ENCODE data around the gene RANGAP1.
A peak's percentile ranks its signal among the peaks of the same experiment; 100 is the strongest.

Gene RANGAP1

DNA sequence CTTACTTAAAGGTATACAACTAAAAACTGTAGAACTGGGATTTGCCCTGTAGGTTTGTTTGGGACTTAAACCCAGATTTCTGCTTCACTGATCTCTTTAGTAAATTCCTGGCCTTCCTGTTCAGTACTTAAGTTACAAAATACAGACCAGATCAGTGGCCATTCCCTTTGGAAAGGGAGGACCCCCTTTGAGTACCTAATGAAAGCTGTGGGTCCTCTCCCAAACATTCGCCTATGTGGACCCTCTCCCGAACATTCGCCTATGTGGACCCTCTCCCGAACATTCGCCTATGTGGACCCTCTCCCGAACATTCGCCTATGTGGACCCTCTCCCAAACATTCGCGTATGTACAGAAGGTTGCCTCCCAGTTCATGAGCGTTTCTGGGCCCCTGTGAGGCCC is 70.6 kb downstream of the RANGAP1 start:
- Mint-ChIP-seq H3K36me3 (peaks cover 13% of the 10 kb centered on the region), H3K27me3 (no peaks in the 10 kb centered on the region), H3K9me3 (ENCODE audit: low read depth) (no peaks in the 10 kb centered on the region), H3K4me1 (ENCODE audit: low read depth) (peaks cover 19% of the 10 kb centered on the region), H3K27ac (no peak overlapping the region), H3K4me3 (no peak overlapping the region)

DNA sequence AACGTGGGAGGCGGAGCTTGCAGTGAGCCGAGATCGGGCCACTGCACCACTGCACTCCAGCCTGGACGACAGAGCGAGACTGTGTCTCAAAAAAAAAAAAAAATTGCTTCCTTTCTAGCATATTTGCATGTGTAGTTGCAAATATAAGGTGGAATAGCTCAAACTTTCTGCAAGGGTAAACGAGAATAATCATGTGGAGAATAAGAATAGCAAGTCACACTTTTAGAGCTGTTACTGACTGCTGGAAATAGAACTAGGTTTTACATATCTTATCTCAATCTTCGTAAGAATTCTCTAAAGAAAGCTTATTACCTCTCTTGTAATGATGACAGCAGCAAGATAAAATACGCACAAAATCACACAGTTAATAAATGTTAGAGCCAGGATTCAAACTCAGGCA is 79.3 kb downstream of the RANGAP1 start:
- Mint-ChIP-seq H3K27ac (no peak overlapping the region), H3K36me3 (peaks cover 5% of the 10 kb centered on the region), H3K4me3 (peak overlapping the region; percentile 76), H3K27me3 (peaks cover 3% of the 10 kb centered on the region), H3K4me1 (ENCODE audit: low read depth) (peaks cover 29% of the 10 kb centered on the region), H3K9me3 (ENCODE audit: low read depth) (no peaks in the 10 kb centered on the region)

GRCh38 chr22:41204992-41205900 is 80.7 kb downstream of the RANGAP1 start, which contains the start of gene L3MBTL2:
TSS of gene L3MBTL2 (plus strand) at chr22:41205312. CDS start at chr22:41205363, 51 bp downstream.
- Mint-ChIP-seq H3K9me3 (ENCODE audit: low read depth) (no peaks in the 10 kb centered on the region), H3K4me1 (ENCODE audit: low read depth) (peaks cover 29% of the 10 kb centered on the region), H3K27me3 (peaks cover 3% of the 10 kb centered on the region), H3K27ac (peak within 1 kb of the TSS; percentile 98), H3K4me3 (peak within 1 kb of the TSS; percentile 98), H3K36me3 (peaks cover 3% of the 10 kb centered on the region)

GRCh38 chr22:41204066-41204465 is 81.9 kb downstream of the RANGAP1 start:
- peak overlapping the region; percentile 32 for H3K4me3 Mint-ChIP-seq

GRCh38 chr22:41203118-41203517 is 82.9 kb downstream of the RANGAP1 start:
- Mint-ChIP-seq H3K4me3 (no peak overlapping the region), H3K27me3 (peaks cover 3% of the 10 kb centered on the region), H3K9me3 (ENCODE audit: low read depth) (no peaks in the 10 kb centered on the region), H3K4me1 (ENCODE audit: low read depth) (peaks cover 29% of the 10 kb centered on the region), H3K36me3 (no peaks in the 10 kb centered on the region), H3K27ac (no peak overlapping the region)

More at GRCh38 chr22:41204066-41204465, 81.9 kb downstream of the RANGAP1 start:
- Mint-ChIP-seq H3K27ac (no peak overlapping the region), H3K9me3 (ENCODE audit: low read depth) (no peaks in the 10 kb centered on the region), H3K4me1 (ENCODE audit: low read depth) (peaks cover 29% of the 10 kb centered on the region), H3K36me3 (no peaks in the 10 kb centered on the region), H3K27me3 (peaks cover 3% of the 10 kb centered on the region)

GRCh38 chr22:41201141-41201540 is 84.8 kb downstream of the RANGAP1 start:
- H3K36me3 Mint-ChIP-seq: no peaks in the 10 kb centered on the region
- no peaks in the 10 kb centered on the region for H3K9me3 Mint-ChIP-seq (ENCODE audit: low read depth)
- peaks cover 20% of the 10 kb centered on the region for H3K4me1 Mint-ChIP-seq (ENCODE audit: low read depth)
- no peak overlapping the region for H3K4me3 Mint-ChIP-seq
- peaks cover 3% of the 10 kb centered on the region for H3K27me3 Mint-ChIP-seq
- H3K27ac Mint-ChIP-seq: no peak overlapping the region

DNA sequence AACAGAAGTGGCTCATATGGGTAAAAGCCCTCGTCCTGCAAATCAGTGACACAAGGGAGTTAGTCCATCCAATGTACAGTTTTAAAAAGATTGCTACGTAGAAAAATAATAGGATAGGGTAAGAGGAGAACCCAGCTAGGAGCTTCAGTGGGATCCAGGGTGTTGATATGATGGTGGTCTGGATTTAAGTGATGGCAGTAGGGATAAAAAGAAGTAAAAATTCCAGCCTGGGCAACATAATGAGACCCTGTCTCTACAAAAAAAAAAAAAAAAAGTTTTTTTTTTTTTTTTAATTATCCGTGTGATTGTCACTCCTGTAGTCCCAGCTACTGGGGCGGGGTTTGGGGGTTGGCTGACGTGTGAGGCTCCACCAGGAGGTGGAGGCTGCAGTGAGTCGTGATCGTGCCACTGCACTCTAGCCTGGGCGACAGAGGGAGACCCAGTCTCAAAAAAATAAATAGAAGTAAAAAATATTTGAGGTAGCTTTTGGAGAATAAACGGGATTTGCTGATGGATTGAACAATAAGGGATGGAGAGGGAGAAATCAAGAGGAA is 87.9 kb downstream of the RANGAP1 start:
- no peaks in the 10 kb centered on the region for H3K9me3 Mint-ChIP-seq (ENCODE audit: low read depth)
- peaks cover 7% of the 10 kb centered on the region for H3K4me1 Mint-ChIP-seq (ENCODE audit: low read depth)
- no peaks in the 10 kb centered on the region for H3K36me3 Mint-ChIP-seq
- no peaks in the 10 kb centered on the region for H3K27me3 Mint-ChIP-seq
- peak overlapping the region; percentile 35 for H3K27ac Mint-ChIP-seq
- H3K4me3 Mint-ChIP-seq: peak overlapping the region; percentile 89

GRCh38 chr22:41197038-41197972 is 88.7 kb downstream of the RANGAP1 start:
- peaks cover 7% of the 10 kb centered on the region for H3K4me1 Mint-ChIP-seq (ENCODE audit: low read depth)
- H3K4me3 Mint-ChIP-seq: peak overlapping the region; percentile 89
- H3K27me3 Mint-ChIP-seq: no peaks in the 10 kb centered on the region
- H3K9me3 Mint-ChIP-seq (ENCODE audit: low read depth): no peaks in the 10 kb centered on the region
- H3K36me3 Mint-ChIP-seq: no peaks in the 10 kb centered on the region
- peak overlapping the region; percentile 35 for H3K27ac Mint-ChIP-seq

All from activated naive CD8-positive, alpha-beta T cell (primary cell).